ENCODE measurements around the gene NSG2. TPM values are rescaled to one million over a fixed set of nuclear protein-coding genes. Genes with fewer than 3 reads are reported as not detected.

Gene NSG2
- total and polyA plus RNA-seq, 12 donors: 0.11 to 0.82 (median 0.34) TPM; not detected in 2

DNA sequence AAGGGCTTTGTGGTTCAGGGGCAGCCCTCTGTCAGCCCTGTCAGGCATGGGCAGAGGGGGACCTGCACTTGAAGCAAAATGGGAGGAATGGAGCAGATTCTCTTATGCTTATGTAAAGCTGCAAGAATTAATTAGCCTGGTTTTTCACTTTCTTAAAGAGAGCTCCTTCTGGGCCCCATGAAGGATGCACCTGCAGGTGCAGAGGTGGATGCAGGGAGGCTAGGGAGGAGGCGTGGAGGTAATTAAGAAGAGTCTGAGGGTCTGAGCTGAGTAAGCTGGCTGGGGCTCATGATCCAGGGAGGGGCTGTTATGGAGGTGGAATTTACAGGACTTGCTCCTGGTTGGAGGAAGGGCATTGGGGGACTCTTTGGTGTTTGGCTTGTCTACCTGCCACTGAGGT is 22.0 kb downstream of the NSG2 start:
- Histone ChIP-seq H3K27me3 (peaks cover 0 to 16% (median 10%) of the 10 kb centered on the region in 7 donors), H3K9me3 (no peaks in the 10 kb centered on the region), H3K4me1 (no peaks in the 10 kb centered on the region), H3K27ac (no peak overlapping the region), H3K4me3 (no peak overlapping the region), H3K36me3 (no peaks in the 10 kb centered on the region)
- intact Hi-C loops (cut with DNase I): no loop called here
- ATAC-seq (no peak), DNase-seq (no peak)
- TF ChIP-seq, protein P1, sequence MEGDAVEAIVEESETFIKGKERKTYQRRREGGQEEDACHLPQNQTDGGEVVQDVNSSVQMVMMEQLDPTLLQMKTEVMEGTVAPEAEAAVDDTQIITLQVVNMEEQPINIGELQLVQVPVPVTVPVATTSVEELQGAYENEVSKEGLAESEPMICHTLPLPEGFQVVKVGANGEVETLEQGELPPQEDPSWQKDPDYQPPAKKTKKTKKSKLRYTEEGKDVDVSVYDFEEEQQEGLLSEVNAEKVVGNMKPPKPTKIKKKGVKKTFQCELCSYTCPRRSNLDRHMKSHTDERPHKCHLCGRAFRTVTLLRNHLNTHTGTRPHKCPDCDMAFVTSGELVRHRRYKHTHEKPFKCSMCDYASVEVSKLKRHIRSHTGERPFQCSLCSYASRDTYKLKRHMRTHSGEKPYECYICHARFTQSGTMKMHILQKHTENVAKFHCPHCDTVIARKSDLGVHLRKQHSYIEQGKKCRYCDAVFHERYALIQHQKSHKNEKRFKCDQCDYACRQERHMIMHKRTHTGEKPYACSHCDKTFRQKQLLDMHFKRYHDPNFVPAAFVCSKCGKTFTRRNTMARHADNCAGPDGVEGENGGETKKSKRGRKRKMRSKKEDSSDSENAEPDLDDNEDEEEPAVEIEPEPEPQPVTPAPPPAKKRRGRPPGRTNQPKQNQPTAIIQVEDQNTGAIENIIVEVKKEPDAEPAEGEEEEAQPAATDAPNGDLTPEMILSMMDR (IDR thresholded peaks at IDR 0.05): no peak
- WGBS, 2 donors: 92 to 95% methylated on average over 1 of the region's 1 CpG

DNA sequence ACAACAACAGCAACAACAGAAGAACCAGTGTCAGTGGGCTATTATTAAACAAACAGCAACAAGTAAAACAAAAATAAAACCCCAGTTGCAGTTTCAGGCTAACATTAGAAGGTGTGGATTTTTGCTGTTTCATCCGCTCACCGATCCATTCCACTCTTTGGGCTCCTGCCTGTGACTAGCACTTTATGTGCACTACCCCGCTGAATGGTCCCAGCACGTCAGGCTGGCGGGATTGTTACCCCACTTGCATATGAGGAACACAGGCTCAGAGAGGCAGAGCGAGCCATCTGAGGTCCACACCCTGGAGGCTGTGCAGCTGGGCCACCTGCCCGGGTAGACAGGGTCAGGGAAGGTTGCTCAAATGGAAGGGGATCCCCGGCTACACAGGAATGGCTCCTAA is 26.0 kb downstream of the NSG2 start:
- Histone ChIP-seq H3K4me3 (no peak overlapping the region), H3K4me1 (peaks cover 0 to 4% (median 0%) of the 10 kb centered on the region in 9 donors), H3K9me3 (no peaks in the 10 kb centered on the region), H3K27ac (no peak overlapping the region), H3K27me3 (no peaks in the 10 kb centered on the region), H3K36me3 (no peaks in the 10 kb centered on the region)
- TF ChIP-seq, protein P1 (IDR thresholded peaks at IDR 0.05): no peak
- DNase-seq (no peak), ATAC-seq (no peak)
- WGBS, 2 donors: 87 to 88% methylated on average over 8 of the region's 8 CpGs
- intact Hi-C loops (cut with DNase I): no loop called here

DNA sequence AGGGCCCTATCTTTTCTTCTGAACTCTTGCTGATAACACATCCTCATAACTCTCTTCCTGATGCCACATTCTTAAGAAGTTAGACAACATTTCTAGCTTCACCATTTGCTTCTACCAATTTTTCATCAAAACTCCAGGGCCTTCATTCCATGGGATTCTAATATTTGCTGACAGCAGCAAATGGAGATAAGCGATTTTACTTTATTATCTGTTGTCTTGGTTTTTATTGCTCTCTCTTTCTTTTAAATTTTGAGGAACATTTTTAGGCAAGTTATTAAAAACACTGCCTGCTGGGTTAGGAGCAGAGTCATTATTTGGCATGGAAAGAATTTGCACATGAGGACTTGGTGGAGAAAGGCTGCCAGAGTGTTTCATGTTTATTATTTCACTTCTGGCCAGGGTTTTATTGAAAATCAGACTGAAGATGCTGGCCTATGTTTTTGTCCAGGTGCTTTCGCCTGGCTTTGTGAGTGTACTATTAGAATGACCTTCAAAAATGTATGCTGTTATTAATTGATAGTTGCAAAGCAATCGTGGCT is 27.7 kb downstream of the NSG2 start:
- Histone ChIP-seq H3K4me1 (peaks cover 0 to 4% (median 0%) of the 10 kb centered on the region in 9 donors), H3K4me3 (no peak overlapping the region), H3K36me3 (no peaks in the 10 kb centered on the region), H3K27me3 (no peaks in the 10 kb centered on the region), H3K27ac (no peak overlapping the region), H3K9me3 (no peaks in the 10 kb centered on the region)
- intact Hi-C loops (cut with DNase I): no loop called here
- WGBS, 2 donors: 74 to 77% methylated on average over 3 of the region's 3 CpGs
- DNase-seq (no peak), ATAC-seq (no peak)
- TF ChIP-seq, protein P1 (IDR thresholded peaks at IDR 0.05): no peak

DNA sequence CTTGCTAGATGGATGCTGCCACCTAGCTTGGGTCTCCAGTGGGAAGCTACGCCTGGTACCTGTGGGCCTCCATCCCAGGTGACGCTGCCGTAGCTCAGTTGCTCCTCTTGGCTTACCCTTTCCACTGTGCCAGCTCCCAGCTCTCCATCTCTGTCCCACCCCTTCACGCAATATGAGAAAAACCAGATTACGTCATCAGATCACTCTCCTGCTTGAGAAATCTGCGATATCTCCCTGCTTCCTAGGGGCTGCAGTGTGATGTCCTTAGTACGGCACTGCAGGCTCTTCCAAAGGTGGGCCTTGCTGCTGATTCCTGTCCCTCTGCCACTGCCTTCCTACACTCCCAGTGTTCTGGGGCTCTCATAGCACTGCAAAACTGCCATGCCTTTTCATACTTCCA is 28.9 kb downstream of the NSG2 start:
- 88 to 93% methylated on average over 7 of the region's 7 CpGs for WGBS, 2 donors
- Histone ChIP-seq H3K27me3 (no peaks in the 10 kb centered on the region), H3K36me3 (no peaks in the 10 kb centered on the region), H3K9me3 (no peaks in the 10 kb centered on the region), H3K4me3 (no peak overlapping the region), H3K27ac (no peak overlapping the region), H3K4me1 (peaks cover 0 to 4% (median 0%) of the 10 kb centered on the region in 9 donors)
- intact Hi-C loops (cut with DNase I): no loop called here
- ATAC-seq (no peak), DNase-seq (no peak)
- TF ChIP-seq, protein P1 (IDR thresholded peaks at IDR 0.05): no peak

Measured in heart right ventricle (tissue), 16 donors.